NCI-H1092 (cell line): ENCODE results near the gene TFDP2.
"Not testable (repeated sequence)": the region's sequence is repeated elsewhere in the genome, so short reads cannot be mapped to it uniquely, and the experiment has no call there.

Source experiments
- DNase-seq: peaks from one replicate; lab custom pipeline; 2025; lab: John Stamatoyannopoulos, UW

Gene TFDP2

GRCh38 chr3:142021127-142021526 lies 128.2 kb downstream of the TFDP2 start:
- no peak for DNase-seq

DNA sequence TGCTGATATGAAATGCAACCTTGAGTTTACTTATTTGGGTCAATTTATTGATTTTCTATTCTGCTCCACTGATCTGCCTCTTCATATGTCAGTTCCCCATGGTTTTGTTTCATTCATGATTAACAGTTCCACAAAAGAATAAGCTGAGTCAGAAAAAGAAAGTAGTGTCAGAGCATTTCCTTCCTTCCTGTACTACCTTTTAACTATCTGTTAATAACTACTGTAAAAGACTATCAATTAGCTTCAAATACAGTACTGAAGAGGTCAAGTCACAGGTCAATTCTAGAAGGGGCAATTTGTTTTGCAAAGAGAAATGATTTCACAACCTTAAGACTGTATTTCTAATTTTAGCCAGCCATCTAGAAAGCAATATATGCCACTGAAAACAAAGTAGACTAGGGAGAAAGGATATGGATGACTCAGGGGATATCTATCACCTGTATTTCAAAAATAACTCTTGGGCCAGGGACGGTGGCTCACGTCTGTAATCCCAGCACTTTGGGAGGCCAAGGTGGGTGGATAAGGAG lies 129.5 kb downstream of the TFDP2 start:
- DNase-seq: no peak

DNA sequence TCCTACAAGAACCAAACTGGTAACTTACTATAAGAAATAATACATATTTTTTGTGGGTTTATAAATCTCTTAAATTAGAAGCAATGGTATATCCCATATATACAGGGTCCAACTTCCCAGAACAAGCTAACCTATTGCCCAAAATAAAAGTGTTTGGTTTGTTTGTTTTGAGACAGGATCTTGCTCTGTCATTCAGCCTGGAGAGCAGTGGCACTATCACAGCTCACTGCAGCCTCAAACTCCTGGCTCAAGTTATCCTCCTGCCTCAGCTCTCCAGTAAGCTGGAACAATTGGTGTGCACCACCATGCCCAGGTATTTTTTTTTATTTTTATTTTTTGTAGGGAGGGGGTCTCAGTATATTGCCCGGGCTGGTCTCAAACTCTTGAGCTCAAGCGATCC lies 135.4 kb downstream of the TFDP2 start:
- no peak for DNase-seq

- DNase-seq: no peak
Observed at GRCh38 chr3:142013326-142013980, 135.9 kb downstream of the TFDP2 start.

- no peak for DNase-seq
Observed at GRCh38 chr3:142009029-142009428, 140.3 kb downstream of the TFDP2 start.

GRCh38 chr3:142007710-142008399 lies 141.5 kb downstream of the TFDP2 start:
- no peak for DNase-seq

- not testable (repeated sequence) for DNase-seq
Observed at GRCh38 chr3:142004957-142005356, 144.4 kb downstream of the TFDP2 start.

DNA sequence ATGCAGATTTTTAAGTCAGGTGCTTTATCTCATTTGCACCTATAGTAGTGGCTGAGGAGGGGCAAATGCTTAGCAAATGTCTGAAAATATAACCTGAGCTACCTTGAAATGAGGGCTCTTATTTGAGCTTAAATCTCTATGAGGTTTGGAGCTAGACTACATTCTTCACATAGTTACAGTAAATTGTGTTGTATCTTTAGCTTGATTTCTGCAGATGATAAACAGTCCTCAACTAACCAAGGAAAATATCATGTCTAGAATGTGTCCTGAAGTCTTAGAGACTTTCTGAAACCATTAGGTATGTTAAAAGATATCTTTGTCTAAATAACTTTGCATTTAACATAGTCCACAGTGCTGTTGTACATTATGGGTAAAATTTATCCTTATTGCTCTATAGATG lies 145.3 kb downstream of the TFDP2 start:
- no peak for DNase-seq

DNA sequence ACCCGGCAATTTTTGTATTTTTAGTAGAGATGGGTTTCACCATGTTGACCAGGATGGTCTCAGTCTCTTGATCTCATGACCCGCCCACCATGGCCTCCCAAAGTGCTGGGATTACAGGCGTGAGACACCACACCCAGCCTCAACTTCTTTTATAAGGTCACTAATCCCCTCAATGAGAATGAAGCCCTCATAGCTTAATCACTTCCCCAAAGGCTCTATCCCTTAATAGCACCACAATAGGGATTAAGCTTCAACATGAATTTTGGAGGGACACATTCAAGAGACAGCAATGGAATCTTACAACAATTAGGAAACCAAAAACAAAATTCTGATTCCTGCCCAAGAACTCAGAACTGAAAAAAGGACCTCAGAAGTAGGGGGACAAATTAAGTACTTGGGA lies 146.1 kb downstream of the TFDP2 start:
- no peak for DNase-seq

DNA sequence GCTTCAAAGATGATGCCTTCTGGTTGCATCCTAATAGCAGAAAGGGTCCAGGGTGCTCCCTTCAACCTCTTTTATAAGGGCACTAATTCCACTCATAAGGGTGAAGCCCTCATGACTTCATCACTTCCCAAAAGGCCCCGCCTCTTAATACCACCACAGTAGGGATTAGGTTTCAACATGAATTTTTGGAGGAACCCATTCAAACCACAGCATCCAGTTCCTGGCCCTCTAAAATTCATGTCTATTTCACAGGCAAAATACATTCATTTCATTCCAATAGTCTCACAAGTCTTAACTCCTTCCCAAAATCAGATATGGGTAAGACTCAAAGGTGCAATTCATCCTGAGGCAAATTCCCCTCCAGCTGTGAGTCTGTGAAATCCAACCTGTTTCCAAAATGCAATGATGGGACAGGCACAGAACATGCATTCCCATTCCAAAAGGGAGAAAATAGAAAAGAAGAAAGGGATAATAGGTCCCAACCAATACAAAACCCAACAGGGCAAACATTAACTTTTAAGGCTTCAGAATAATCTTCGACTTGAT lies 148.9 kb downstream of the TFDP2 start:
- DNase-seq: no peak

DNA sequence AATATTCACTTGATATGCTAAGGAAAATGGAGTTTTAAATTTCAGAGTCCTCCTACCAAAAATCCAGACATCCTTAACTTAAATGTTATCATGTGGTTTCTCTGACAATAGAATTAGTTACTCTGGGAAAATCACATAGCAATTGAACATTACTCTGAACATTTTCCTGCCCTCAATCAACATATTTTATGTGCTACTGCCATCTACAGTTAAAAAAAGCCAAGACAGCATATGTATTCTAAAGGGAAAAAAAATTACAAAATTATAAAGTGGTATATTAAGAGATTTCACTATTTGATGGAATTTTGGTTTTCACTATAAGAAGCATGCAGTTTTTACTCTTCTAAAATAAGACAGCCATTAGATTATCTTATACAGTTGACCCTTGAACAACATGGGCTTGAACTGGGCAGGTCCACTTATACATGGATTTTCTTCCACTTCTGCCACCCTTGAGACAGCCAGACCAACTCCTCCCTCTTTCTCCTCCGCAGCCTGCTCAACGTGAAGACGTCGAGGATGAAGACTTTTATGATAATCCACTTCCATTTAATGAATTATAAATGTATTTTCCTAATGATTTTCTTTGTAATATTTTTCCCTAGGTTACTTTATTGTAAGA lies 150.6 kb downstream of the TFDP2 start:
- DNase-seq: no peak

- DNase-seq: no peak
Observed at GRCh38 chr3:141996437-141996836, 152.9 kb downstream of the TFDP2 start.

DNA sequence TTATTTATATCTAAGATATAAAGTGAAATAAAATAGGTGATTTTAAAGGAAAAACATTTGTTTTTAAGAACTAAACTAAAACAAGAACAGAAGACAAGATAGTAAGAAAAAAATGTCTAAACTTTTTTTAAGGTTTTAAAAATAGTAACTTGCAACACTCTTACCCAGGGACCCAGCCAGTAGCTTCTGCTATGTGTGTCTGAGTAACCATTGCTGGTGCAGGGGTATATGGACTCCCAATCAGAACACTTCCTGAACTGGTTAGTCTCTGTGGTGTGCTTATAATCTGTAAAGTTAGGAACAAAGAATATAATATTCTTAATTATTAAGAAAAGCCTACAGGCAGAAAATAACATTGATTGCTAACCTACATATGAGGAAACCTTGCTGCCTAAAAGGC lies 154.5 kb downstream of the TFDP2 start:
- DNase-seq: no peak

DNA sequence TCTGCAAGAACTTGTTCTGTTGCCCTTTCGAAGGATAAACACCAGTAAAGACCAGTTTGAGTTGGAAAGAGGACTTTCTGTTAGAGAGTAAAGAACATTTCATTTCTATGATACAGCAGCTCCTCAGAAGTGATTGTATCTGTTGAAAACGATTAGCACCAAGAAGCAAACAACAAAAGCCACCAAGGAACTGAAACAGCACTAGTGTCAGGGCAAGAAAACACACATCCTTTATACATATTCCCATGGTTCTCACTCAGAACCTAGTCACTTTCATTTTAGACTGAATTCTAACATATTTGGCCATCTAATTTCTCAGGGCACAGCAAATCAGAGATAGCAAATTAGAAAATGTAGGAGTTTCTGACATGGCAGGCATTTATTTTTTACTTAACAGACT lies 156.8 kb downstream of the TFDP2 start:
- DNase-seq: no peak

DNA sequence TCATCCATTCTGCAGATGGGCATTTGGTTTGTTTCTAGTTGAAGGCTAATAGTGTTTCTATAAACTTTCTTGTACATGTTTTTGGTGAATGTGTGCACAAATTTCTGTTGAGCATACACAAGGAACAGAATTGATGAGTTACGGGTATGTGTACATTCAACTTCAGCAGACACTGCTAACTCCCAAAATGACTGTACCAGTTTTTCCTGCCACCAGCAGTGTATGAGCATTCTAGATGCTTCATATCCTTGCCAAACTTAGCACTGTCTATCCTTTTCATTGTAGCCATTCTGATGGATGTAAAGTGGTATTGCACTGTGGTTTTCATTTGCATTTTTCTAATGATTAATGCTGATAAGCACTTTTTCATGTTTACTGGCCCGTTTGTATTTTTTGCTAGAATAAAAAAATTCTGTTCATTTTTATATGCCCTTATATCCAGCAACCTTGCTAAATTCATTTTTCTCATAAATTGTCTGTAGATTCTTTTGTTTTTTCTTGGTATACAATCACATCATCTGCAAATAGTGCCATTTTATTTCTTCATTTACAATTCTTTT lies 162.7 kb downstream of the TFDP2 start:
- DNase-seq: no peak

DNA sequence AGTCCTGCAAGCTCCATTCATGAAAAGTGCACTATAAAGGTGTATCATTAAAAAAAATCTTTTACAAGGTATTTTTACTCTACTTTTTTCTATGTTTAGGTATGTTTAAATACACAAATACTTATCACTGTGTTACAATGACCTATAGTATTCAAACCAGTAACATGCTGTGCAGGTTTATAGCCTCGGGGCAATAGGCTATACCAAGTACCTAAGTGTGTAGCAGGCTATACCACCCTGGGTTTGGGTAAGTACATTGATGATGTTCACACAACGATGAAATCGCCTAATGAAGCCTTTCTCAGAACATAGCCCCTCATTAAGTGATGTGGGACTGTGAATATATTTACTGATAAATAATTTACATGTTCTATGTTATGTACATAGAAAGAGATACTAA lies 168.3 kb downstream of the TFDP2 start:
- no peak for DNase-seq

DNA sequence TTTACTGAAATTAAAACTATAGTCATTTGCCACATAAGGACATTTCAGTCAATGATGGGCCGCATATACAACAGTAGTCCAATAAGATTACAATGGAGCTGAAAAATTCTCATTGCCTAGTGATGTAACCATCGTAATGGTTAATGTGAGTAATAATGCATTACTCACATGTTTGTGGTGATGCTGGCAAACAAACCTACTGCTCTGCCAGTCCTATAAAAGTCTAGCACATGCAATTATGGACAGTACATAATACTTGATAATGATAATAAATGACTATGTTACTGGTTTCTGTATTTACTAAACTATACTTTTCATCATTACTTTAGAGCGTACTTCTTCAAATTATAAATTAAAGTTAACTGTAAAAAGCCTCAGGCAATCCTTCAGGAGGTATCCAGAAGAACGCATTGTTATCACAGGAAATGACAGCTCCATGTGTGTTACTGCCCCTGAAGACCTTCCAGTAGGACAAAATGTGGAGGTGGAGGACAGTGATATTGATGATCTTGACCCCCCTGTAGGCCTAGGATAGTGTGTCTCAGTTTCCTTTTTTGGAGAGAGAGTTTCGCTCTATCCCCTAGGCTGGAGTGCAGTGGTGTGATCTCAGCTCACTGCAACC lies 170.2 kb downstream of the TFDP2 start:
- DNase-seq: no peak

GRCh38 chr3:141974777-141975176 lies 174.6 kb downstream of the TFDP2 start:
- DNase-seq: not testable (repeated sequence)

DNA sequence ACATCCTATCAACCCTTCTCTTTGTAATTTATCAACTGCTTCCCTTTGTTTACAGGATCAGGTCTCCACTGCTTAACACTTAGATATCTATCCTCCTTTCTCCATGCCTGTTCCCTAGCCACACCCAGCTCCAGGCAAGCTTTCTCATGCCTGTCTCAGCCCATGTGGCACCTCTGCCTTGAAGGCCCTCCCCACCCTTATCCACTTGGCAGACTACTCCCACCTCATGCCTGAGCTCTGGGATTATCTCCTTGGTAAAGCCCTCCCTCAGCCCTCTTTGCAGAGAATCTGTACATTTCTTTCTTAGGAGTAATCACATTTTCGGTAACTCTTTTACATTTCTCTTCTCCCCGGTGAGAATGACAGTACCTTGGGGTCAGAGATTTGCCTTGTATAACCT lies 176.9 kb downstream of the TFDP2 start:
- DNase-seq: no peak

- DNase-seq: no peak
Observed at GRCh38 chr3:141971571-141971970, 177.8 kb downstream of the TFDP2 start.

DNA sequence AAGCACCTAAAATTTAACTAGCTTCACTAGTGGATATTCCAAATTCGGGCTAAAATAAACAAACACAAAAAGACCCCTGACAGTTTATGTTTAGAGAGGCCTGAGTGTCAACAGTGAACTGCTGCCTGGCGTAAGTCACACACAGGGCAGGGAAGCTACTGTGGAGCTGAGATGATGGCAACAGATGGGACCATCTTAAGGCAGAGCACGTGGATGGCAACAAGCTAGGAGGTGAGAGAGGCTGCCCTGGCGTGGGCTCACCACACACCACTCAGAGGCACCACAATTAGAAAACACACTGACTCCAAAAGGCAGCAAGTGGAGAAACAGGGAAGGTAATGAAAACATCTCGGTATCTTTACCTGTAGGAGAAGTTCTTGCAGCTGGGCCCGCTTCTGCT lies 179.6 kb downstream of the TFDP2 start:
- DNase-seq: no peak

GRCh38 chr3:141965471-141965870 lies 183.9 kb downstream of the TFDP2 start:
- DNase-seq: no peak
